Measurements from ENCODE around the gene TOM1. TPM values are rescaled to one million over a fixed set of nuclear protein-coding genes. Genes with fewer than 3 reads are reported as not detected.

Gene TOM1
- total RNA-seq, 1 donor from 2014 or later = 120 TPM

DNA sequence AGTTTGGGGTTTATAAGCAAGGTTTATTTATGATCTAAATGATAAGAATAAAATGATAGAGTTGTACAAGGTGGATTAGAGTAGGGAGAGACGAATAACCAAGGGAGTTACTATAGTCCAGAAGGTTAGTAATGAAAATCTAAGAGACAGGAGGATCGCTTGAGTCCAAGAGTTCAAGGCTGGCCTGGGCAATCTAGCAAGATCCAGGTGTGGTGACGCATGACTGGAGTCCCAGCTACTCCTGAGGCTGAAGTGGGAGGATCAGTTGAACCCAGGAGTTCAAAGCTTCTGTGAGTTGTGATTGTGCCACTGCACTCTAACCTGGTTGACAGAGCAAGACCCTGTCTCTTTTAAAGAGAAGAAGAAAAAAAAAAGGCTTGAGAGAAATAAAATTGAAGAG is 30.1 kb upstream of the TOM1 start:
- DNase-seq (ENCODE audit: extremely low spot score in 2 of 2) = no peak
- H3K27me3 ChIP-seq = no peaks in the 10 kb centered on the region
- H3K36me3 ChIP-seq = peaks cover 0 to 50% of the 10 kb centered on the region in 2 donors
- TF ChIP-seq, protein P1, sequence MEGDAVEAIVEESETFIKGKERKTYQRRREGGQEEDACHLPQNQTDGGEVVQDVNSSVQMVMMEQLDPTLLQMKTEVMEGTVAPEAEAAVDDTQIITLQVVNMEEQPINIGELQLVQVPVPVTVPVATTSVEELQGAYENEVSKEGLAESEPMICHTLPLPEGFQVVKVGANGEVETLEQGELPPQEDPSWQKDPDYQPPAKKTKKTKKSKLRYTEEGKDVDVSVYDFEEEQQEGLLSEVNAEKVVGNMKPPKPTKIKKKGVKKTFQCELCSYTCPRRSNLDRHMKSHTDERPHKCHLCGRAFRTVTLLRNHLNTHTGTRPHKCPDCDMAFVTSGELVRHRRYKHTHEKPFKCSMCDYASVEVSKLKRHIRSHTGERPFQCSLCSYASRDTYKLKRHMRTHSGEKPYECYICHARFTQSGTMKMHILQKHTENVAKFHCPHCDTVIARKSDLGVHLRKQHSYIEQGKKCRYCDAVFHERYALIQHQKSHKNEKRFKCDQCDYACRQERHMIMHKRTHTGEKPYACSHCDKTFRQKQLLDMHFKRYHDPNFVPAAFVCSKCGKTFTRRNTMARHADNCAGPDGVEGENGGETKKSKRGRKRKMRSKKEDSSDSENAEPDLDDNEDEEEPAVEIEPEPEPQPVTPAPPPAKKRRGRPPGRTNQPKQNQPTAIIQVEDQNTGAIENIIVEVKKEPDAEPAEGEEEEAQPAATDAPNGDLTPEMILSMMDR (IDR thresholded peaks at IDR 0.05) = no peak
- no peak for TF ChIP-seq POLR2AphosphoS5 (IDR thresholded peaks at IDR 0.05; ENCODE audit: insufficient read depth in 1 of 2, low read depth in 1 of 2)
- no peak for TF ChIP-seq POLR2A (IDR thresholded peaks at IDR 0.05)
- H3K4me1 ChIP-seq = no peaks in the 10 kb centered on the region
- intact Hi-C loops (cut with DNase I) = no loop called here
- no peak overlapping the region for H3K4me3 ChIP-seq
- H3K27ac ChIP-seq = no peak overlapping the region
- no peaks in the 10 kb centered on the region for H3K9me3 ChIP-seq

DNA sequence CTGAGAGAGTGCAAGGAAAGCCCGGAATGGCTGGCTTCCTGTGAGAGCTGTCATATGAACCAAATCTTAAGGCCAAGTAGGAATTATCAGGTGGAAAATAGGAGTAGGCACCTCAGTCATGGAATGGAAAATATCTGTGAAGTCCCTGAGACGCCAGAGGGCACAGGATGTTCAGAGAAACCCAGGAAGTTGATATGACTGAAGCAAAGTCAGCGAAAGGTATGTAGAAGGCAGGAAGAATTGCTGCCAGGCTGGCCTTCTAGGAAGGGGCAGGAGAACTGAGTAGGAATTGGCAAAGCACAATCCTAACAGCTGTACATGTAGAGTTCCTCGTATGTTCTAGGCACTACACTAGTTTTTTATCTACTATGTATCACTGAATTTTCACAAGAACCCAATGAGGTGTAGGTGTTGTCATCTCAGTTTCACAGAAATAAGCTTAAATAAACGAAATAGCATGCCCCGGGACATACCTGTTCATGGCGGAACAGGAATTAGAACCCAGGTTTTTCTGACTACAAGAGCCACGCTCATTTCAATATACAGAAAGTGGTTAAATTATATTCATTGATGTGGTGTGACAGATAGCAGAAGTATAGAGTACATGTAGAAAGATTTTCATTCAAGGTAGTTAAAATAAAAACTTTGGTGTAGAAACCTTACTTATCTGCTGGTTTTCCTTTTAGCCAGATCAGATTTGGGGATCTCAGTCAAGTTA is 25.4 kb upstream of the TOM1 start:
- H3K4me3 ChIP-seq = no peak overlapping the region
- DNase-seq (ENCODE audit: extremely low spot score in 2 of 2) = no peak
- TF ChIP-seq POLR2A (IDR thresholded peaks at IDR 0.05) (no peak), POLR2AphosphoS5 (IDR thresholded peaks at IDR 0.05; ENCODE audit: insufficient read depth in 1 of 2, low read depth in 1 of 2) (no peak)
- TF ChIP-seq, protein P1 (IDR thresholded peaks at IDR 0.05) = no peak
- H3K27me3 ChIP-seq = no peaks in the 10 kb centered on the region
- intact Hi-C loops (cut with DNase I) = no loop called here
- no peak overlapping the region for H3K27ac ChIP-seq
- H3K4me1 ChIP-seq = no peaks in the 10 kb centered on the region
- peaks cover 0 to 20% of the 10 kb centered on the region in 2 donors for H3K36me3 ChIP-seq
- H3K9me3 ChIP-seq = no peaks in the 10 kb centered on the region

DNA sequence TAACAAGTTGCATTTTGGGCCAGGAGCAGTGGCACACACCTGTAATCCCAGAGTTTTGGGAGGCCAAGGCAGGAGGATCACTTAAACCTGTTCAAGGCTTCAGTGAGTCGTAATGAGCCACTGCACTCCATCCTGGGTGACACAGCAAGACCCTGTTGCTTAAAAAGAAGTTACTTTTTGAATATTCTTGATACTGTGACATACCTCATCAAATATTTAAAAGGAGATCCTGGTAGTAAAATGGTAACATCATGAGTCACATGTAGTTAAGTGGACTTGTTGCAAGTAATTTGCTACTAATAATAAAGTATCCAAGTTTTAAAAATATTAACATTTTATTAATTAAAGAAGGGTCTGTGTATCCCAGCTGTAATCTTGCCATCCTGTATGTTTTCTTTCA is 24.1 kb upstream of the TOM1 start:
- peaks cover 0 to 15% of the 10 kb centered on the region in 2 donors for H3K36me3 ChIP-seq
- no peak overlapping the region for H3K27ac ChIP-seq
- no peaks in the 10 kb centered on the region for H3K4me1 ChIP-seq
- H3K27me3 ChIP-seq = no peaks in the 10 kb centered on the region
- TF ChIP-seq, protein P1 (IDR thresholded peaks at IDR 0.05) = no peak
- TF ChIP-seq POLR2AphosphoS5 (IDR thresholded peaks at IDR 0.05; ENCODE audit: insufficient read depth in 1 of 2, low read depth in 1 of 2) (no peak), POLR2A (IDR thresholded peaks at IDR 0.05) (no peak)
- no peak for DNase-seq (ENCODE audit: extremely low spot score in 2 of 2)
- no peaks in the 10 kb centered on the region for H3K9me3 ChIP-seq
- no peak overlapping the region for H3K4me3 ChIP-seq
- intact Hi-C loops (cut with DNase I) = no loop called here

DNA sequence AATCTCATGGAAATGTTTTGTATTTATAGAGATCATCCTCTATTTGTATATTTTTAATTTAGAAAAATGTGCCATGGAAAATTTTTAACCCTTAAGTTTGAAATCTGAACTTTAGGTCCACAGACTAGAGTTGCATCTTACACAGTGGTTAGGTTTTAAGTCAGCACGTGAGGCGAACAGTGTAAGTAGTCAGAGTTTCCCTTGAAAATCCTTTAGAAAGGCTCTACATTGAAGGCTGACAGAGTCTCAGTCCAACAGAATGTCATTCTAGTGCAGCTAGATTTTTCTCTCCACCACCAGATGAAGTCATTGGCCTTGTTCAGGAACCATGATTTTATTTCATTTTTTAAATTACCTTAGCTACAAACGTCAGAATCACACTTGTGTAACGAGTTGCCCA is 23.7 kb upstream of the TOM1 start:
- no peaks in the 10 kb centered on the region for H3K27me3 ChIP-seq
- H3K27ac ChIP-seq = no peak overlapping the region
- peaks cover 0 to 15% of the 10 kb centered on the region in 2 donors for H3K36me3 ChIP-seq
- DNase-seq (ENCODE audit: extremely low spot score in 2 of 2) = no peak
- no peak overlapping the region for H3K4me3 ChIP-seq
- TF ChIP-seq, protein P1 (IDR thresholded peaks at IDR 0.05) = no peak
- no peak for TF ChIP-seq POLR2AphosphoS5 (IDR thresholded peaks at IDR 0.05; ENCODE audit: insufficient read depth in 1 of 2, low read depth in 1 of 2)
- TF ChIP-seq POLR2A (IDR thresholded peaks at IDR 0.05) = no peak
- no peaks in the 10 kb centered on the region for H3K9me3 ChIP-seq
- intact Hi-C loops (cut with DNase I) = no loop called here
- no peaks in the 10 kb centered on the region for H3K4me1 ChIP-seq

DNA sequence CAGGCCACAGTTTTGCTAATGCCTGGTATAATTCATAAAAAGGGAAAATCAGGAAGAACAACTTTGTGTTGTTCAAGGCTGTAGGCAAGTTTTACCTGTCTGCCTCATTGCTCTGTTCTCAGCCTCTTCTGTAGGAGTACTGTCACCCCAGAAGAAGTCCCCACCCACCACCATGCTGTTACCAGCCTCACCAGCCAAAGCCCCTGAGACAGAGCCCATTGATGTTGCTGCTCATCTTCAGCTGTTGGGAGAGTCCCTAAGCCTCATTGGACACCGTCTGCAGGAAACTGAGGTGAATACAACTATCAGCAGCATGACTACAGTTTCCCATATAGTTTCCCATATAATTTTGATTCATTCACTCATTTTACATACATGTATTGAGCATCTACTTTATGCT is 11.6 kb upstream of the TOM1 start:
- TF ChIP-seq, protein P1 (IDR thresholded peaks at IDR 0.05) = no peak
- TF ChIP-seq POLR2AphosphoS5 (IDR thresholded peaks at IDR 0.05; ENCODE audit: insufficient read depth in 1 of 2, low read depth in 1 of 2) = no peak
- no peak for TF ChIP-seq POLR2A (IDR thresholded peaks at IDR 0.05)
- no peak for DNase-seq (ENCODE audit: extremely low spot score in 2 of 2)
- Histone ChIP-seq H3K27ac (no peak overlapping the region), H3K9me3 (no peaks in the 10 kb centered on the region), H3K27me3 (no peaks in the 10 kb centered on the region), H3K36me3 (peaks cover 5 to 76% of the 10 kb centered on the region in 2 donors), H3K4me1 (no peaks in the 10 kb centered on the region), H3K4me3 (no peak overlapping the region)
- intact Hi-C loops (cut with DNase I) = no loop called here
